ENCODE data around the gene NBEA.

GRCh38 chr13:35561540-35561939 lies 619.5 kb downstream of the NBEA start:
- TF ChIP-seq YY1 (tag by site-specific recombination; IDR thresholded peaks at IDR 0.05) (no peak), WT1 (tag by site-specific recombination; IDR thresholded peaks at IDR 0.05) (no peak), REST (tag by site-specific recombination; IDR thresholded peaks at IDR 0.05) (no peak)
